Measurements from ENCODE around the gene ENGASE. TPM values are rescaled to one million over a fixed set of nuclear protein-coding genes. Genes with fewer than 3 reads are reported as not detected.

The ENGASE gene
- total RNA-seq, 4 donors from 2014 or later, result 8.3 to 46.5 (median 16.2) TPM

GRCh38 chr17:79135011-79135410 is 60.4 kb downstream of the ENGASE start:
- H3K27me3 ChIP-seq, result peaks cover 97% of the 10 kb centered on the region

GRCh38 chr17:79135628-79136405 is 61.2 kb downstream of the ENGASE start:
- Histone ChIP-seq H3K4me1 (peaks cover 0 to 10% (median 0%) of the 10 kb centered on the region in 3 donors), H3K36me3 (no peaks in the 10 kb centered on the region), H3K27me3 (peaks cover 97% of the 10 kb centered on the region), H3K9me3 (no peaks in the 10 kb centered on the region), H3K27ac (no peak overlapping the region), H3K4me3 (no peak overlapping the region)
- 20 to 37% methylated on average over 1 to 3 of the region's 24 CpGs for WGBS, 2 donors (ENCODE audit: low coverage in 1 of 2)
- no peak for ATAC-seq
- no peak for TF ChIP-seq POLR2AphosphoS5 (IDR thresholded peaks at IDR 0.05)
- no peak for TF ChIP-seq POLR2A (IDR thresholded peaks at IDR 0.05)
- no peak for TF ChIP-seq CTCF (IDR thresholded peaks at IDR 0.05)
- TF ChIP-seq EP300 (IDR thresholded peaks at IDR 0.05), result no peak

More at GRCh38 chr17:79135011-79135410, 60.4 kb downstream of the ENGASE start:
- Histone ChIP-seq H3K36me3 (no peaks in the 10 kb centered on the region), H3K4me1 (peaks cover 0 to 10% (median 0%) of the 10 kb centered on the region in 3 donors), H3K9me3 (no peaks in the 10 kb centered on the region), H3K4me3 (no peak overlapping the region), H3K27ac (no peak overlapping the region)
- WGBS, 2 donors (ENCODE audit: low coverage in 1 of 2), result 80 to 100% methylated on average over 1 to 2 of the region's 9 CpGs
- TF ChIP-seq POLR2A (IDR thresholded peaks at IDR 0.05) (no peak), EP300 (IDR thresholded peaks at IDR 0.05) (no peak), POLR2AphosphoS5 (IDR thresholded peaks at IDR 0.05) (no peak), CTCF (IDR thresholded peaks at IDR 0.05) (no peak)
- no peak for ATAC-seq

Other genes starting within 250 kb of the ENGASE start
- gene USP36, start 234.0 kb upstream of the ENGASE start, total RNA-seq, result 10 to 100 TPM; 26.6 to 44.0 (median 34.6) TPM
- 1 to 10 TPM; 1.6 to 9.0 (median 3.8) TPM for gene CEP295NL, start 171.6 kb upstream of the ENGASE start, total RNA-seq
- 100 to 1,000 TPM; 172 to 315 (median 211) TPM for gene TIMP2, start 149.4 kb upstream of the ENGASE start, total RNA-seq
- 100 to 1,000 TPM; 101 to 260 (median 166) TPM for gene LGALS3BP, start 94.9 kb upstream of the ENGASE start, total RNA-seq
- 10 to 100 TPM; 11.2 to 30.1 (median 21.6) TPM for gene CANT1, start 65.1 kb upstream of the ENGASE start, total RNA-seq
- 10 to 100 TPM; 50.8 to 76.5 (median 72.3) TPM for gene C1QTNF1, start 50.7 kb upstream of the ENGASE start, total RNA-seq